HG02759 (cell line): Measurements from ENCODE around the gene SMCO2.
A peak's percentile ranks its signal among the peaks of the same experiment; 100 is the strongest.
"Not testable (repeated sequence)": the region's sequence is repeated elsewhere in the genome, so short reads cannot be mapped to it uniquely, and the experiment has no call there.

Experiments used
- ATAC-seq: cut with Tn5 transposase; IDR thresholded peaks from one replicate; pipeline ENCODE4 v1.9.1; 2021; ENCODE audit warnings: mild to moderate bottlenecking, moderate library complexity; ENCODE audit not compliant: unreplicated experiment

SMCO2 gene

DNA sequence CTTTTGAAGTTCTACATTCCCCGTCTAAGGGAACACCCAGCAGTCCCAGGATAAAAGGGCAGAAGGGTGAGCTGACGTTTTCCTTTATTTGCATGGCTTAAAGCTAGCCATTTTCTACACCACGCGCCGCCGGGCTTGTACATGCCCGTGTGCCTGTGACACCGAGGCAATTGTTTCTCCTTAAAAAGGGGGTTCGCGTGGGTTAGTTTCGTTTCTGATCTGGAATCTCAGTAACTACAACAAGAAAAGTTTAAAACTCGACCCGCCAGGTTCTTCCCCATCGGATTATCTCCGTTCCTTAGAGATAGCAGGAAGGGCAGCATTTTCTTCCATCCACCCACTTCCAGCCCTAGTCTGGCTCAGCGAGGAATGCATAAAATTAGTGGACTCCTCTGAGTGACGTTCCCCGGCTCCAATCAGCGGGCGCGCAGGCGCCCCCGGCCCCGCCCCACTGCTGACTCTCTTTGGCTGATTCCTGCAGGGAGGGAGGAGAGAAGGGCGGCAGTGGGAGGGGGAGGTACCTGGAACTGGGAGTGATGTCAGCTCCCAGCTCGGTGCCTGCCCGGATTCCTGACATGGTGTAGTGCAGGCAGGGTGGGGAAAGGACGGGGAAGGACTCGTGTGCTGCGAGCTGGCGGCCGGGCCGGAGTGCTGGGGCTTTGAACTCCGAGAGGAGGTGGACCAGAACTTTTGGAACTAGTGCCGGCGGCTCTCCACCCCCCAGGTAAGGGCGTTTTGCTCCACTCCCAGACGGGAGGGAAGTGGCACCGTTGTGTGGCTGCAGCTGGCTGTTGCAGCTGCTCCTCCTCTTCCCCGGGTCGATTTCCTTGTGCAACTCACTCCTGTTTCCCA, 77.3 kb downstream of the SMCO2 start, which contains the start of gene PPFIBP1:
Gene PPFIBP1 (plus strand): TSS at position 565 of the 852 bp plus-strand sequence. CDS start 109,191 bp downstream, outside the sequence.
- ATAC-seq, result peak; percentile 97

DNA sequence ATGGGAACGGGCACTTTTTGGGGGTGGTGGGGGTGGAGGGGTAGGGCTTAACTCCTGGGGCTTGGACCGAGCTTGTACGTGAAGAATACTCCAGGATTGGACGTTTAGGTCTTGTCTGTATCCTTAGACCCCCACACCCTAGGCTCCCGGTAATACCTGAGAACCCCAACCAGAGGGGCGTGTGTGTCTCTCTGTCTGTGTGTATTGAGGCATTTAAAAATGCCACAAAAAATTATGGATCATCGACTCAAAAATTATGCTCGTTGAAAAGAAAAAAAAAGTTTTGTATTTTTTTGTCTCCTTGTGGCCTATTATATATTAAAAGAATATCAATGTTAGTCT, 77.9 kb downstream of the SMCO2 start:
- peak; percentile 2 for ATAC-seq

DNA sequence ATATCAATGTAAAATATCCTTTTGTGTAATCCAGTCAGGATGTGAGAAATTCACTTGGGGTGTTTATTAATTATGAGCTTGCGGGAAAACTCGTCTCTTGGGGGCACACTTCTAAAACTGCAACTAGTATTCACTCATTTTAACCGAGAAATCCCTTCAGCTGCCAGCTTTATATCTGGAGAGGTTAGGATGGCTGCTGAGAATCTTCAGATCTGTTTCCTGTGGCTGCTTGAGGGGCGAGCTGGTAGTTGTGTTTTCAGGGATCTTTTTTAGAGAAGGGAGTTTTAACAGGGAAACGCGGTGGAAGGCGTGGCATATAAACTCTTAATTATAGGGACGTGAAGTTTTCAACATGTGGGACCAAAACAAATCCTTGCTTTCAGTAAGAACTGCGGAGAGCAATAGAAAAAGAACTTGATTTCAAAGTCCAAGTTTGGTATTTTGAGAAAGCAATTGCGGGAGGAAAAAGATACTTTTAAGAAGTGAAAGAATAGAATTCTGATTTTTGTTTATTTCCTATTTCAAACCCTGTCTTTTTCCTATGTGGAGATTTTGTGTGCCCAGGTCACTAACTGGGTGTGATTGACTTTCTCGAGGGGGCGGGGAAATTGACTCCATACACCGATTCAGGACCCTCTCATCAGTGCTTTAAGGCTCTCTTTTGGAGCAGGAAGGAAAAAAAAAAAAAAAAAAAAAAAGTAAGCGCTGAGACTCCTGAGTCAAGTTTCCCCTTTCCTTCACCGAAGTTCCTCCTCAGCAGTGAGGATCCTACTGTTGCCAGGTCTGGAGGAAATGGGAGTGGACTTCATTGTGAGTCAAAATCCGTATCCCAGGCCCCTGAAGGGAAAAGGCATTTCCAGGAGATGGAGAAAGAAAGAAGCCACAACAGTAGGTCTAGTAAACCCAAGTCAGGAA, 78.6 kb downstream of the SMCO2 start:
- no peak for ATAC-seq

DNA sequence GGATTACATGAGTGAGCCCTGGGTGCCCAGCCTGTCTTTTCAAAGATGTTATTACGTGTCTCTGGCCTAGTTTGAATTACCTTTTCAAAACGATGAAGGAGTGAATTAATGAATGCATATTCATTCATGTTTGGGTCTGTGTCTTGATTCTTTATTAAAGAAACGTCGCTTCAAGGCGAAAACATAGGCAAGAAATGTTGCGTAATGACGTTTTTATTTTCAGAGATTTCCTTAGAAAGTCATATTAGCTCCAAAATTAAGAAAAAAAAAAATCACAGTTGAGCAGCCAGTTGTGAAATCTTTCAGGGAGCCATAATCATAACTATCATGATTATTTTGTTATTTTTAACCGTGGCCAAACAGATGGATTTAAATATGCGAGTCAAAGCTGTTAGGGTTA, 81.0 kb downstream of the SMCO2 start:
- no peak for ATAC-seq

DNA sequence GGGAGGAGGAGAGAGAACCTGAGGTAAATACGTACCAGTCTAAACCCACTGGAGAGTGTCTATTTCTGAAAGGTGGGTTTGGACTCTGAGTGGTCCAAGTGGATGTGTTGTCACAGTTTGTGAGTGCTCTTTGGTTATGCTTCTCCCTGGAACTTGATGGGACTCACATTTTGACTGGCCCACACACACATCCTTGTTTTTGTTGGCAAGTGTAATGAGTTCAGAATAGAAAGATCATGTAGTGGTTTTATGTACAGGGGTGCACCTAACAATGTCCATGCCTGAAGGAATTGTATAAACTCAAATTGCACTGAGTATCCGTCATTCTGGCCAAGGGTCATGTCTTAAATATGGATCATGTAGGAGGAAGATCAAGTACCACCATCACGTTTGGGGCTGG, 82.3 kb downstream of the SMCO2 start:
- no peak for ATAC-seq

DNA sequence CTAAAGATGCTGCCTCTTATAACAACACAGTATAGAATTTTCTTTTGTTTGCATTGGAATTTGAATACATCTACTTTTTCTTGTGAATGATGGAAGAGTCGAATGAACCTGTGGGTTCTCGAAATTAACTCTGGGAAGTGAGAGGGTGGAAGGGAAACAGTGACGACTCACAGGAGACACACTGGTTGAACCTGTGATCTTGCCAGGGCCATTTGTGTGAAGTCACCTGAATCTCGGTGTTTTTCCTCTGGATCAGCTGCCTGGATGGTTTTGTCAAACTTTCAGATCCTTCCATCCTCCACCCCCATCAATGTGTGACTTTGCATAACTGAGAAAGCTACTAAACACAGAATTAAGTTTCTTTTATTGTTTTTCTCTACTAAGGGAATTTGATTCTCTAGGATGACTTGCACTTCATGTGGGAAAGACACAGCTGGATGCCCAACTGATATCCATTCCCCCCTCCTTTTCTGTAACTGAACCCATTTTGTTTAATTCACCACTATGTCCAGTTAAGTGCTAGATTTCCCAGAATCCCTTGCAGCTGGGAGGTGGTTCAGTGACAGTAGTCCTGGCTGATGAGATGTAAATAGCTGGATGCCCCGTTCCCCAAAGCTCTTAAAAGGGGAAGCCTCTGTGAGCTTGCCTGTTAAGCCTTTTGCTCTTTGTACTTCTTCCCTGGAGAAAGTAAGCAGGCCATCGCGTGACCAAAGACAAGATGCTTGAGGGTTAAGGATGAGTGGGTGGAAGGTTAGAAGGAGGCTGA, 83.8 kb downstream of the SMCO2 start:
- ATAC-seq, result no peak

DNA sequence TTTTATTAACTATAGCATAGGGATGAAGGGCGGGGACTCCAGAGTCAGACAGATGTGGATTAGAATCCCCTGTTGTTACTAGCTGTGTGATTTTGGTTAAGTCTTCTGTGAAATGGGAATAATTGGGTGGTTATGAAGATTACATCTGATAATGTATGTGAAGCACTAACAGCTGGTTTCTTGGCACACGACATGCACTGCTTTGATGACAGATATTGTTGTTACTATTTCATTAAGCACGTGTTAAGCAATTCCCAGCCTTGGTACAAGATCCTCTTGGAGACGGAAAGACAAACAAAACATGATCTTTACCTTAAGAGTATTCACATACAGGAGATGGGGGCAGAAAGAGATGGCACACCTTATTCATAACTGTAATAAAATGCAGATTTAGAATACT, 85.4 kb downstream of the SMCO2 start:
- ATAC-seq, result no peak

DNA sequence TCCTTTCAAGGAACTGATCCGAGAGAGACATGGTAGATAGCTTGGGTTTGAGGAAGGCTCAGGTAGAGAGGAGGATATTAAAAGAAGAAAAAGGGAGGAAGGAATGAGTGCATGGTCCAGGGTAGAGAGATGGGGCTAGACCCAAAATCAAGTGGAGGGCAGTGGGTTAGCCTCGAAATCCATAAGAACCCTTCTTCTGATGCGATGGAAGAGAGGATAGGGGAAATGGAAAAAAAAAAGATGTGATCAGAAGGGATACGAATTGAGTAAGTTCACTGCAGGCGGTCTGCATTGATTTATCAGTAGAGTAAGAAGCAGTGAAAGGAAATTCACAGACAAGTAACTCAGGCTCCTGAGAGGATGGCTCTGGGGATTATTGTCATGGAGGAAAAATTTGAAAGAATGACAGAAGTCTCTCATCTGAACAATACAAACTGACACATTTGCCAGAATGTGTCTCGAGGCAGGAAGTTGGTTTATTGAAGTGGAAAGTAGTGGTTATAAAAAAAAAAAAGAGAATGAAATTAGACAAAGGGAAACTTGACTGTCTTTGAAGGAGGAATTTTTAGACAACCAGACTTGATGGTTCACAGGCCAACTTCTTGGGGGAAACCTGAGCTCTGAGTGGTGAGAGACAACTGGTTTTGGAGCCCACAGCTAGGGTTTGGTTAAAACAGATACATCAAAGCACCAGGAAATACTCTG, 87.7 kb downstream of the SMCO2 start:
- peak; percentile 79 for ATAC-seq

DNA sequence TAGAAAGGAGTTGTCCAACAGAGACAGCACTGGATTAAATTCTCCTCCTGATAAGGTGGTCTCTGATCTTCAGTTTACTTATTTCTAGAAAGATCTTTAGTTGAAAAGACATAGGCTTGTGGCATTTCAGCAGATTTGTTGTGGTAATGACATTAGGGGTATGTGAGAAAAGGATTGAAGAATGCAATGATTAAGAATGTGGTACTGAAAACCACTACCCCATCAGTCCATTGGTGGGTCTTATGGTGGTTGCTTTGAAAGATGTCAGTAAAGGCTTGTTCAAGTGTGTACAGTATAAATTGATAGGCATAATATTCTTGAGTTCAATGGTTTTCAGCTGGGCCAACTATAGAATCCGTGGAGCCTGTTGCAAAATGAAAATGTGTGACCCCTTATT, 88.2 kb downstream of the SMCO2 start:
- peak; percentile 22 for ATAC-seq

DNA sequence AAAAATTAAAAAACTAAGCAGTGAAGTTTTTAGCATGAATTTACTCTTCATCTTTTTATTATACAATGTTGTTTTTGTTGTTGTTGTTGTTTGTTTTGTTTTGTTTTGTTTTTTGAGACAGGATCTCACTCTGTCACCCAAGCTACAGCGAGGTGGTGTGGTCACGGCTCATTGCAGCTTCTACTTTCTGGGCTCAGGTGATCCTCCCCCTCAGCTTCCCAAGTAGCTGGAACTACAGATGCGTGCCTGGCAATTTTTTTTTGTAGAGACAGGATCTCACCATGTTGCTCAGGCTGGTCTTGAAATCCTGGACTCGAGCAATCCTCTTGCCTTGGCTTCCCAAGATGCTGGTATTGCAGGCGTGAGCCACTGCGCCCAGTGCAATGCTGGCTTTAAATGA, 88.8 kb downstream of the SMCO2 start:
- ATAC-seq, result no peak

DNA sequence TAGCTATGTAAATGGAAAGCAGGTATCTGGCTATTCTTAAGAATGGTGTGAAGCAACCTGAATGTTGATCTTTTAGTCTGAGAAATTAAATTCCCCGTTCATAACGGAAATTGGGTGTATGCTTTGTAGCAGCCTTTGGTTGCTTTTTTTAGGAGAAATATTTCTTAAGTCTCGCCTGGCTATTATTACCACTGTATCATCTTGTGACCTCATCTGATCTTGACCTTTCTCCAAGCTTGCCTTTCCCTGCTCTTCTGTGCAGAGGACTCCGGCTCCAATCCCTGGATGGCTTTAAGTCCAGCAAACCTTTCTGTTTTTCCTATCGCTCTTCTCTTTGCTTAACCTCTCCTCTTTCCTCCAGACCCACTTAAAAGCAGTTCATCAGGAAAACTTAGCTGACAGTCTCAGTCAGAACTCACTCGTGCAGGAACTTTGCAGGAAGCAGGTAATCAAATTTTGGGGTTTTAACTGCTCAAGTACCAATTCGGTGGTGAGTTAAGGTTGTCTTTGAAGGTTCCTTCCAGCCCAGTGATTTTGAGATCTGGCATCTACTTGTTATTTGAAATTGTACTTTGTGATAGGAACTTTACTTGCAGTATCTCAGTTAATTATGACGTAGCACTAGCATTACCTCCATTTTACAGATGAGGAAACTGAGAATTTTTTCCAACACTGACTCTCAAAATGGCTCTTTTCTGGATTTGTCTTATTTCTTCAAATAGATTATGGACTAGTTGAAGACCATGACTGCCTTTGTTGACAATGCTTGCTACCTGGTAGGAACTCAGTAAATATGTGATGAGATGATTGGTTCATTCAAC, 91.5 kb downstream of the SMCO2 start:
- no peak for ATAC-seq

DNA sequence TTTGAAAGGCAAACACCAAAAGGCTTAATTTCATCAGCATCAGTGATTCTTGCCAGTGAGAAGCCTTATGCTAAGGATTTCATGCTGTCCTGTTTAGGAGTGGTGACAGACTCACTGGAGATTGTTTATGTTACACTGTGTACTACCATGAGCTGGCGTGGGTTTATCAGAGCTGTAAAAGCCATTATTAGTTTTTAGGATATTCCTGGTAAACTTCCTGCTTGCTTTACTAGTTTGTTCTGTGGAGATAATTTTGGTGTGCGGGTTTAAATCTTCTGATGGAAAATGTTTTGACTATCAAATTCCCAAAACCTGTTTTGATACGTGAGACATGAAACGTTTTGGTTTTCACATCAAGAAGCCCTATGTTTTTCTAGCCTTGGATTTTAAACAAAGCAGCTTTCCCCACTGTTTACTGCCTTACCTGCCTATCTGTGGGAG, 92.7 kb downstream of the SMCO2 start:
- no peak for ATAC-seq

DNA sequence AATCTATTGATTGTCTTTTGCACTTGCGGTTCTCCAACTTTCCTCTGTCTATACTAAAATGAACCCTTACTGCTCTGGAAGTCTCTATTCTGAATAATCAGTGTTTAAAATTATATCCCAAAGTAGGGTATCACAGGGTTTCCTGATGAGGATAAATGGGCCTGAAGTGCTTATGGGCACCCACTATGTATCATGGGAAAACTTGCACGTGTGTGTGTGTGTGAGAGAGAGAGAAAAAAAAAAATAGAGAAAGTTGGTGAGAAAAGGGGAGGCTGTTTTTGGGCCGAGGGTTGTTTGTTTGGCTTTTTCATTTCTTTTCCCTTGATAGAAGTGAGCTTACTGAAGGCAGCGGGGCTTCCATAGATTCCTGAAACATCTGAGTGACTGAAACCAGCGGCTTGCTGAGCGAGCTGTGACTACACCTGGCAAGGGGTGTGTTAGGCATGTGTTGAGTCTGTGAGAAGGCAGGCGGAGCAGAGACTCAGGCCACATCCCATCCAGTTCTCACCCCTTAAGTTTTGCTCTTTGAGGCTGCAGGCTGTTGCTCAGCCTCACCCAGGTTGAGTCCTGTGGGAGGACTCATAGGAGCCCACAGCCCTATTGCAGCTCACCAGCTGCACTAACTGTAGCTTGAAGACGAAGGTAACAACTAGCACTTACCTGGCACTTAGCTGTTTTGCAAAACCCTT, 94.6 kb downstream of the SMCO2 start:
- ATAC-seq, result no peak

DNA sequence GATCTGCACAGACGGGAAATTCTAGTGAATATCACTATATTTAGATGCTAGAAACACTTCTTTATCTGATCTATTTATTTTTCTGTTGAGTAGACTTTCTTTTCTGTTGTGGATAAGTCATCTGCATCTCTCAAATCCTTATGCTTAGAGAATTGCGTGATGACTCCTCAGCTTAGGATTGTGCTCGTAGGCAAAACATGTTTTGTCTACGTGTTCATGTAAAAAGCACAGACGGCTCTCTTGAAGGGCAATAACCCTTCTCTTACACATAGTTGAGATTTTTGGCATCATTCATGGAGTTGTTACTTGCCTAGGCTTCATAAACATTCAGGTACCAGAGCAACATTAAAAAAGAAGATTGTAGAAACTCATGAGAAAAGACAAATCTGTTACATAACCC, 96.1 kb downstream of the SMCO2 start:
- no peak for ATAC-seq

DNA sequence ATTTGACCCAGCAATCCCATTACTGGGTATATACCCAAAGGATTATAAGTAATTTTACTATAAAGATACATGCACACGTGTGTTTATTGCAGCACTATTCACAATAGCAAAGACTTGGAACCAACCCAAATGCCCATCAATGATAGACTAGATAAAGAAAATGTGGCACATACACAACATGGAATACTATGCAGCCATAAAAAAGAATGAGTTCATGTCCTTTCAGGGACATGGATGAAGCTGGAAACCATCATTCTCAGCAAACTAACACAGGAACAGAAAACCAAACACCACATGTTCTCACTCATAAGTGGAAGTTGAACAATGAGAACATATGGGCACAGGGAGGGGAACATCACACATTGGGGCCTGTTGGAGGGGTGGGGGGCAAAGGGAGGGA, 98.3 kb downstream of the SMCO2 start:
- ATAC-seq, result not testable (repeated sequence)

DNA sequence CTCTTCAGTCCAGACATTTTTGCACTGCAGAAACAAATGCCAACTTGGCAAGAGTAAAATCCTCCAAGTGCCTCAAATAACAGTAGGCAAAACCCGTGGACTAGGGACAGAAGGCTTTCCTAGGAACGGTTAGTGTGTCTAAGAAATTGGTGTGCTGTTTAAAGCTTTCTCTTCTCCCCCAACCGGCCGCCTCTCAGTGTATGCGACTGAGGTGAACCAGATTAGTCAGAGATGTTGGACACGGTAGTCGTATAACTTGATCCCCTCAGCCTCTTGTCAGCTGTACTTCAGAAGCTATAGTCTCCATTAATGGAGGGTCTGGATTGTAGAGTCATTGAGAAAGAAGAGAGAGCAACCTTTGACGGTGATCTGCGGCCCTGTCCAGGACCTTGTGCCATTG, 99.1 kb downstream of the SMCO2 start:
- no peak for ATAC-seq

DNA sequence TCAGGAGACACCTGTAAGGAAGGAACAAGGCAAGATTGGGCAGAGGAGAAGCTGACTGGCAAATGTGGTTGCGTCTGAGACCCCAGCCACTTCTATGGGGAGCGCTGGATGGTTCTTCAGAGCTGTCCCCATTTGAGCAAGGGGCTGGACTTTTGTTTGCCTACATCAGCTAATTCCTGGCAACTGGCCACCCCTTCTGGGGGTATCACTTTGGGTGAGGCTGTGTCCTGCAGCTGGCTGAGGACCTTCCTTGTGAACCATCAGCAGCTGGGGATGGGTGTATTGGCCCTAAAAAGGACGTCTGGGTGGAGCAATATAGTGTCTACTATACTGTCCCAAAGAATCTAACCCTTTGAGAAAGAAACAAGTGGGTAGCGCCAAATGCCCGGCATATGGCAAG, 101.1 kb downstream of the SMCO2 start:
- ATAC-seq, result no peak

DNA sequence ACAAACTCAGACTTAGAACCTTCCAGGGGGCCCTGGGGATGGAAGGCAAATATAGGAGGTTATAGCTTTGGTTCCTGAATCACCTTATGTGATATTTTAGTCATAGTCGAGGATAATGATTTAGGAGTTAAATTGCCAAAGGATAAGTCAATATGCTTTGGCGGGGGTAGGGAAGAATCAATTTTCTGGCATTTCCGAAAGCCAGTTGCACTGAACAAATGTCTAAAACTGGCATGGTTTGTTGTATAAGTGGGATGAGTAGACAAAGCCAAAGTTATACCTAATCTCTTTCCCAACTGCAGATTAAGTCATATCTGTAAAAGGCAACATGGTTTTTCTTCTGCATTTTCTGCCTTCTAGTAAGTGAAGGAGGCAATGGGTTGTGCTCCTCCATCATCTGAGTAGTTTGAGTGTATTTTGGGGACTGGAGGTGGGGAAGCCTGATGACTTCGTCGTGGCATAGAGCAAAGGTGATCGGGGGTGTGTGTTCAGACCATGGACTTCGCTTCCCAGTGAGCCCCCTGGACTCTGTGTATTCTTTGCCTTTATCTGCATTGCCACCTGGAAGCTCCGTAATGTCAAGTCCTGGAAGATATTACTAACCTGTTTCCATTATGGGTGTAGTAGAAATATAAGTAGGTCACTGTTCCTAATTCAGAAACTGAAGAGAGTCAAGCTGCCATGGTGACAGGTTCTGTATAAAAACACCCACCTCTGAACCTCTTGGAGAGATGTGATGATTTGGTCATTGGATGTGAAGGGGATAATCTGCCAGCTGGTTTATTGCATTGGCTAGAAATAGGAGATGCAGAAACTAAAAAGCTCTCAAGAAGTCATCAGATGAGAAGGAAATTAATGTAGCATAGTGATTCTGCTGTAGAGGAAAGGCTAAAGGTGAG, 102.0 kb downstream of the SMCO2 start:
- ATAC-seq, result no peak
